SK-N-SH (cell line): Measurements from ENCODE around the gene MGAT5. TPM values are rescaled to one million over a fixed set of nuclear protein-coding genes. Genes with fewer than 3 reads are reported as not detected.

Experiments
- CTCF ChIA-PET: fragments of 300-600, 350-600 bp; formaldehyde crosslinking; extraction: SDS; loops from one replicate; lab custom pipeline; 2021; lab: Yijun Ruan, JAX
- POLR2A ChIA-PET: fragments of 350-600 bp; sonication (Branson Sonifier 250); formaldehyde crosslinking; extraction: SDS; loops from one replicate; lab custom pipeline; 2020; ENCODE audit warnings: antibody characterized with exemption, inconsistent platforms; lab: Yijun Ruan, JAX
- DNase-seq: peaks from one replicate; pipeline ENCODE4 v3.0.0; 2012
- H2AFZ ChIP-seq: fragments of 200-600 bp; sonication (generic); 2 replicates; pipeline ENCODE4 v1.8.1; 2016; ENCODE audit warnings: antibody characterized with exemption, mild to moderate bottlenecking, low read depth
- H3F3A ChIP-seq: fragments of 200-600 bp; sonication (generic); replicated peaks from 2 replicates; pipeline ENCODE3; 2016; ENCODE audit warnings: antibody characterized with exemption, mild to moderate bottlenecking; ENCODE audit not compliant: insufficient read depth
- H3K27ac ChIP-seq, 2 experiments: fragments of 200-500 bp in 1 of 2; fragments of 200-600 bp in 1 of 2; sonication (Bioruptor generic) in 1 of 2; sonication (generic), shearing (Covaris generic) in 1 of 2; 2 replicates each; pipeline versions ENCODE4 v1.5.1 to v1.6.1; 2014 to 2016; ENCODE audit warnings: low read depth in 2 of 2, inconsistent platforms in 1 of 2, low read length in 1 of 2, mild to moderate bottlenecking in 1 of 2, mixed read lengths in 1 of 2
- H3K27me3 ChIP-seq: fragments of 200-600 bp; sonication (generic), shearing (Covaris generic); 2 replicates; pipeline ENCODE4 v1.6.1; 2016; ENCODE audit warnings: mixed run types; ENCODE audit not compliant: insufficient read depth
- H3K36me3 ChIP-seq, 2 experiments: fragments of 200-500 bp in 1 of 2; fragments of 200-600 bp in 1 of 2; sonication (Bioruptor generic) in 1 of 2; sonication (generic) in 1 of 2; replicated peaks in 1 of 2; 2 replicates each; pipeline versions ENCODE3 to v1.5.1; 2014 to 2016; ENCODE audit warnings: low read length in 1 of 2, mild to moderate bottlenecking in 1 of 2; ENCODE audit not compliant: insufficient read depth in 2 of 2, control insufficient read depth in 1 of 2
- H3K4me1 ChIP-seq, 2 experiments: fragments of 200-500 bp in 1 of 2; fragments of 200-600 bp in 1 of 2; sonication (Bioruptor generic) in 1 of 2; sonication (generic), shearing (Covaris generic) in 1 of 2; 2 replicates each; pipeline versions ENCODE4 v1.5.1 to v1.6.1; 2014 to 2016; ENCODE audit warnings: low read depth in 1 of 2, low read length in 1 of 2, mixed run types in 1 of 2; ENCODE audit not compliant: insufficient read depth in 2 of 2, control insufficient read depth in 1 of 2
- H3K4me2 ChIP-seq: fragments of 200-600 bp; sonication (generic), shearing (Covaris generic); 2 replicates; pipeline ENCODE4 v1.6.1; 2017; ENCODE audit warnings: mixed run types
- H3K4me3 ChIP-seq, 2 experiments: fragments of 200-500 bp in 1 of 2; fragments of 200-600 bp in 1 of 2; sonication (Bioruptor generic) in 1 of 2; sonication (generic), shearing (Covaris generic) in 1 of 2; 2 replicates each; pipeline versions ENCODE4 v1.5.1 to v1.8.1; 2014 to 2016; ENCODE audit warnings: low read depth in 2 of 2, inconsistent platforms in 1 of 2, low read length in 1 of 2, mild to moderate bottlenecking in 1 of 2, mixed read lengths in 1 of 2, moderate library complexity in 1 of 2
- H3K79me2 ChIP-seq: fragments of 200-600 bp; sonication (generic); 2 replicates; pipeline ENCODE4 v1.8.1; 2017; ENCODE audit warnings: mild to moderate bottlenecking; ENCODE audit not compliant: insufficient read depth
- H3K9ac ChIP-seq: fragments of 200-600 bp; sonication (generic); 2 replicates; pipeline ENCODE4 v1.6.1; 2017; ENCODE audit warnings: mixed run types
- H3K9me2 ChIP-seq: fragments of 200-600 bp; sonication (generic); 2 replicates; pipeline ENCODE4 v1.6.1; 2017; ENCODE audit warnings: mixed run types
- H3K9me3 ChIP-seq: fragments of 200-600 bp; sonication (generic); 2 replicates; pipeline ENCODE4 v1.6.1; 2017; ENCODE audit warnings: mixed run types, mild to moderate bottlenecking, moderate library complexity
- H4K20me1 ChIP-seq: fragments of 200-600 bp; sonication (generic); 2 replicates; pipeline ENCODE4 v1.6.1; 2017; ENCODE audit warnings: mild to moderate bottlenecking, mixed run types; ENCODE audit not compliant: insufficient read depth
- EP300 ChIP-seq, 2 experiments: IDR thresholded peaks; 2 replicates each; pipeline versions ENCODE4 v1.4.0 to v1.6.1; 2012; ENCODE audit warnings: borderline replicate concordance in 1 of 2, low read depth in 1 of 2, low read length in 1 of 2
- EZH2phosphoT487 ChIP-seq: fragments of 200-600 bp; sonication (generic); IDR thresholded peaks from 2 replicates; pipeline ENCODE4 v1.6.1; 2017; ENCODE audit warnings: low read depth, mixed run types, mild to moderate bottlenecking, antibody characterized with exemption, moderate library complexity, borderline replicate concordance
- FOXM1 ChIP-seq: IDR thresholded peaks from 2 replicates; pipeline ENCODE4 v1.4.0; 2012; ENCODE audit warnings: low read depth, mild to moderate bottlenecking
- GABPA ChIP-seq: IDR thresholded peaks from 2 replicates; pipeline ENCODE4 v1.4.0; 2012; ENCODE audit warnings: low read depth, mild to moderate bottlenecking
- JUND ChIP-seq: IDR thresholded peaks from 2 replicates; pipeline ENCODE4 v1.4.0; 2012
- MEF2A ChIP-seq: IDR thresholded peaks from 2 replicates; pipeline ENCODE4 v1.4.0; 2012; ENCODE audit warnings: low read depth, borderline replicate concordance
- NFIC ChIP-seq: IDR thresholded peaks from 2 replicates; pipeline ENCODE4 v1.4.0; 2012; ENCODE audit warnings: borderline replicate concordance
- RCOR1 ChIP-seq: fragments of 150-350 bp; IDR thresholded peaks from 2 replicates; pipeline ENCODE4 v1.6.1; 2017; ENCODE audit warnings: antibody characterized with exemption, low read length
- RFX5 ChIP-seq: IDR thresholded peaks from 2 replicates; pipeline ENCODE4 v1.6.1; 2012; ENCODE audit warnings: mild to moderate bottlenecking, improper control_type of control experiment, low read length
- SMC3 ChIP-seq: IDR thresholded peaks from 2 replicates; pipeline ENCODE4 v1.6.1; 2012; ENCODE audit warnings: low read depth, low read length, improper control_type of control experiment
- TAF1 ChIP-seq: IDR thresholded peaks from 2 replicates; pipeline ENCODE4 v1.6.1; 2012; ENCODE audit warnings: low read depth, mild to moderate bottlenecking, low read length, moderate library complexity, borderline replicate concordance
- TEAD4 ChIP-seq: IDR thresholded peaks from 2 replicates; pipeline ENCODE4 v1.4.0; 2012; ENCODE audit warnings: mild to moderate bottlenecking, borderline replicate concordance; ENCODE audit not compliant: insufficient read depth
- USF1 ChIP-seq: IDR thresholded peaks from 2 replicates; pipeline ENCODE4 v1.4.0; 2012; ENCODE audit warnings: low read depth, borderline replicate concordance
- YY1 ChIP-seq: IDR thresholded peaks from 2 replicates; pipeline ENCODE4 v1.4.0; 2012; ENCODE audit warnings: low read depth, mild to moderate bottlenecking
- ZBTB33 ChIP-seq: IDR thresholded peaks from 2 replicates; pipeline ENCODE4 v1.4.0; 2012; ENCODE audit warnings: low read depth, borderline replicate concordance
- WGBS: methylation state at CpG from one replicate; pipeline ENCODE4 v1.1.6; 2017; ENCODE audit warnings: low lambda C conversion rate; 5-methylcytosine and 5-hydroxymethylcytosine counted together
- polyA plus RNA-seq, 3 experiments: library from polyadenylated mRNA; depleted of rRNA; stranded (reverse); fragments of >200 nt; gene quantifications; 2 replicates each; pipeline ENCODE4 v1.2.3, GENCODE V29; 2012

The MGAT5 gene
- polyA plus RNA-seq, 1 of the 3 experiments (the other 2 are of a cell fraction): 18.2 TPM

- ChIA-PET POLR2A (no interaction called here), CTCF (interaction anchor here (1.1 to 2.8 kb wide), 3 partner anchors 11 to 29 kb away, joined by 3 to 10 read pairs (median 4); no protein-coding TSS in a partner anchor)
- Histone ChIP-seq H3K9me2 (no peaks in the 10 kb centered on the region), H3K36me3 (no peaks in the 10 kb centered on the region), H3K9ac (no peak overlapping the region), H3K4me2 (no peak overlapping the region), H3K4me3 (no peak overlapping the region), H2AFZ (no peak overlapping the region), H3K4me1 (peaks cover 0 to 3% of the 10 kb centered on the region in 2 experiments; a peak in 1 of 4 replicates), H3K27ac (no peak overlapping the region), H3K9me3 (no peaks in the 10 kb centered on the region), H4K20me1 (no peaks in the 10 kb centered on the region), H3K79me2 (no peaks in the 10 kb centered on the region), H3F3A (no peaks in the 10 kb centered on the region), H3K27me3 (no peaks in the 10 kb centered on the region)
- WGBS: 28% methylated on average over 3 of the region's 4 CpGs
- no peak for TF ChIP-seq GABPA
- no peak for TF ChIP-seq YY1
- TF ChIP-seq TAF1: no peak
- TF ChIP-seq EP300 (IDR thresholded peaks at IDR 0.05; ENCODE audit: borderline replicate concordance in 1 of 2, low read depth in 1 of 2, low read length in 1 of 2): no peak
- no peak for TF ChIP-seq JUND
- TF ChIP-seq FOXM1: no peak
- TF ChIP-seq NFIC: no peak
- no peak for TF ChIP-seq MEF2A
- no peak for TF ChIP-seq ZBTB33
- TF ChIP-seq USF1: no peak
- DNase-seq: no peak
Measured at GRCh38 chr2:134479696-134480330, 225.9 kb downstream of the MGAT5 start.

GRCh38 chr2:134482131-134482723 is 228.4 kb downstream of the MGAT5 start:
- WGBS: 44% methylated on average over 6 of the region's 6 CpGs
- Histone ChIP-seq H3K9me2 (no peaks in the 10 kb centered on the region), H3K4me3 (no peak overlapping the region), H3K36me3 (no peaks in the 10 kb centered on the region), H3K27me3 (no peaks in the 10 kb centered on the region), H2AFZ (no peak overlapping the region), H4K20me1 (no peaks in the 10 kb centered on the region), H3F3A (no peaks in the 10 kb centered on the region), H3K4me1 (peaks cover 0 to 3% of the 10 kb centered on the region in 2 experiments; a peak in 1 of 4 replicates), H3K4me2 (no peak overlapping the region), H3K9me3 (no peaks in the 10 kb centered on the region), H3K9ac (no peak overlapping the region), H3K27ac (no peak overlapping the region), H3K79me2 (no peaks in the 10 kb centered on the region)
- TF ChIP-seq SMC3: no peak
- TF ChIP-seq EZH2phosphoT487: no peak
- TF ChIP-seq RFX5: no peak
- TF ChIP-seq TEAD4: no peak
- no peak for TF ChIP-seq RCOR1
- POLR2A ChIA-PET: no interaction called here
- no peak for DNase-seq
- CTCF ChIA-PET: interaction anchor here (1.0 to 2.8 kb wide), 3 partner anchors 22 to 237 kb away, joined by 3 to 10 read pairs (median 3); no protein-coding TSS in a partner anchor
